Sigmoid colon (tissue), 3 donors: ENCODE results near the gene CANT1.

Experiments used
- CTCF ChIP-seq, 4 experiments: fragments of 450-650 bp in 3 of 4; fragments of 200-600 bp in 1 of 4; IDR thresholded peaks; one replicate each; pipeline ENCODE4 v1.5.1; 2016 to 2019; ENCODE audit warnings: antibody characterized with exemption in 4 of 4, mild to moderate bottlenecking in 3 of 4, moderate library complexity in 2 of 4
- POLR2A ChIP-seq, 2 donors: fragments of 450-650 bp; IDR thresholded peaks; one replicate each; pipeline ENCODE4 v1.6.1; 2016; ENCODE audit warnings: antibody characterized with exemption in 2 of 2, mild to moderate bottlenecking in 2 of 2, moderate library complexity in 2 of 2

GRCh38 chr17:79008666-79009387, 737 bp downstream of the CANT1 start:
- no peak for TF ChIP-seq CTCF (IDR thresholded peaks at IDR 0.05)
- no peak for TF ChIP-seq POLR2A (IDR thresholded peaks at IDR 0.05)
